ENCODE data around the gene ERC2. TPM values are rescaled to one million over a fixed set of nuclear protein-coding genes. Genes with fewer than 3 reads are reported as not detected.

Gene ERC2
- total RNA-seq, 6 donors from 2014 or later = 0.67 to 14.7 (median 1.3) TPM

- H3K36me3 ChIP-seq = no peaks in the 10 kb centered on the region
- no peak overlapping the region for H3K4me3 ChIP-seq
- no peak for TF ChIP-seq POLR2A (IDR thresholded peaks at IDR 0.05)
- no peak for TF ChIP-seq CTCF (IDR thresholded peaks at IDR 0.05)
- TF ChIP-seq EP300 (IDR thresholded peaks at IDR 0.05) = no peak
- no peak for TF ChIP-seq POLR2AphosphoS5 (IDR thresholded peaks at IDR 0.05)
- H3K27me3 ChIP-seq = no peaks in the 10 kb centered on the region
- no peak overlapping the region for H3K27ac ChIP-seq
- no peak for DNase-seq
- H3K9me3 ChIP-seq = no peaks in the 10 kb centered on the region
- peaks cover 0 to 15% (median 5%) of the 10 kb centered on the region in 4 donors for H3K4me1 ChIP-seq
- ATAC-seq (ENCODE audit: low FRiP score in 2 of 2) = no peak
- WGBS, 2 donors = 33 to 50% methylated on average over 2 of the region's 2 CpGs
These were observed 588.4 kb downstream of the ERC2 start for GRCh38 chr3:55879901-55880331.

GRCh38 chr3:55877703-55878102, 590.6 kb downstream of the ERC2 start:
- TF ChIP-seq EP300 (IDR thresholded peaks at IDR 0.05) (no peak), CTCF (IDR thresholded peaks at IDR 0.05) (no peak), POLR2A (IDR thresholded peaks at IDR 0.05) (no peak), POLR2AphosphoS5 (IDR thresholded peaks at IDR 0.05) (no peak)
- Histone ChIP-seq H3K4me3 (no peak overlapping the region), H3K27ac (no peak overlapping the region), H3K27me3 (no peaks in the 10 kb centered on the region), H3K4me1 (peaks cover 0 to 15% (median 5%) of the 10 kb centered on the region in 4 donors), H3K36me3 (no peaks in the 10 kb centered on the region), H3K9me3 (no peaks in the 10 kb centered on the region)
- ATAC-seq (ENCODE audit: low FRiP score in 2 of 2) = no peak
- no peak for DNase-seq
- WGBS, 2 donors = 82 to 87% methylated on average over 4 of the region's 4 CpGs

GRCh38 chr3:55876560-55876959, 591.7 kb downstream of the ERC2 start:
- DNase-seq (no peak), ATAC-seq (ENCODE audit: low FRiP score in 2 of 2) (no peak)
- H3K36me3 ChIP-seq = no peaks in the 10 kb centered on the region
- no peak overlapping the region for H3K27ac ChIP-seq
- H3K27me3 ChIP-seq = no peaks in the 10 kb centered on the region
- no peak overlapping the region for H3K4me3 ChIP-seq
- H3K9me3 ChIP-seq = no peaks in the 10 kb centered on the region
- peaks cover 0 to 15% (median 5%) of the 10 kb centered on the region in 4 donors for H3K4me1 ChIP-seq
- TF ChIP-seq POLR2AphosphoS5 (IDR thresholded peaks at IDR 0.05) (no peak), EP300 (IDR thresholded peaks at IDR 0.05) (no peak), CTCF (IDR thresholded peaks at IDR 0.05) (no peak), POLR2A (IDR thresholded peaks at IDR 0.05) (no peak)

- Histone ChIP-seq H3K4me3 (no peak overlapping the region), H3K27ac (no peak overlapping the region), H3K9me3 (no peaks in the 10 kb centered on the region), H3K36me3 (no peaks in the 10 kb centered on the region), H3K4me1 (peaks cover 0 to 9% (median 2%) of the 10 kb centered on the region in 4 donors), H3K27me3 (no peaks in the 10 kb centered on the region)
- ATAC-seq (ENCODE audit: low FRiP score in 2 of 2) (no peak), DNase-seq (no peak)
- 41 to 50% methylated on average over 1 of the region's 1 CpG for WGBS, 2 donors
- TF ChIP-seq POLR2A (IDR thresholded peaks at IDR 0.05) = no peak
- no peak for TF ChIP-seq POLR2AphosphoS5 (IDR thresholded peaks at IDR 0.05)
- no peak for TF ChIP-seq EP300 (IDR thresholded peaks at IDR 0.05)
- TF ChIP-seq CTCF (IDR thresholded peaks at IDR 0.05) = no peak
These were observed 593.2 kb downstream of the ERC2 start for GRCh38 chr3:55875113-55875512.

- Histone ChIP-seq H3K4me1 (no peaks in the 10 kb centered on the region), H3K4me3 (no peak overlapping the region), H3K9me3 (no peaks in the 10 kb centered on the region), H3K27me3 (no peaks in the 10 kb centered on the region), H3K27ac (no peak overlapping the region), H3K36me3 (no peaks in the 10 kb centered on the region)
- ATAC-seq (ENCODE audit: low FRiP score in 2 of 2) (no peak), DNase-seq (no peak)
- TF ChIP-seq POLR2AphosphoS5 (IDR thresholded peaks at IDR 0.05) = no peak
- TF ChIP-seq CTCF (IDR thresholded peaks at IDR 0.05) = no peak
- TF ChIP-seq POLR2A (IDR thresholded peaks at IDR 0.05) = no peak
- no peak for TF ChIP-seq EP300 (IDR thresholded peaks at IDR 0.05)
- 75 to 94% methylated on average over 1 of the region's 1 CpG for WGBS, 2 donors
These were observed 594.6 kb downstream of the ERC2 start for GRCh38 chr3:55873523-55874254.

Data from upper lobe of left lung (tissue), 6 donors.